AG04450 (cell line): ENCODE data around the gene FLT1. TPM values are rescaled to one million over a fixed set of nuclear protein-coding genes. Genes with fewer than 3 reads are reported as not detected.

ENCODE experiments used
- CTCF ChIA-PET: fragments of 300-600, 350-600 bp; formaldehyde crosslinking; extraction: SDS; loops from one replicate; lab custom pipeline; 2022; ENCODE audit warnings: antibody characterized with exemption, inconsistent platforms; lab: Charles Lee
- POLR2A ChIA-PET: fragments of 350-600 bp; formaldehyde crosslinking; extraction: SDS; loops from one replicate; lab custom pipeline; 2021; ENCODE audit warnings: antibody characterized with exemption, inconsistent platforms; lab: Yijun Ruan, JAX
- DNase-seq: peaks from one replicate; pipeline ENCODE4 v3.0.0-alpha.2; 2011; ENCODE audit warnings: low read depth, low spot score
- H3K27ac ChIP-seq: one replicate; pipeline ENCODE4 v1.5.1; 2012; ENCODE audit warnings: low read depth, low read length, control low read depth
- H3K27me3 ChIP-seq: one replicate; pipeline ENCODE4 v1.6.0; 2012; ENCODE audit warnings: low read length; ENCODE audit not compliant: control insufficient read depth, insufficient read depth
- H3K4me3 ChIP-seq: 2 replicates; pipeline ENCODE4 v1.5.1; 2011; ENCODE audit warnings: mild to moderate bottlenecking, low read depth, low read length, control low read depth
- H3K9me3 ChIP-seq: 2 replicates; pipeline ENCODE4 v1.5.1; 2012; ENCODE audit warnings: low read length; ENCODE audit not compliant: control insufficient read depth, insufficient read depth
- CTCF ChIP-seq: IDR thresholded peaks from 2 replicates; pipeline ENCODE4 v1.5.1; 2011; ENCODE audit warnings: low read depth, low read length, control low read depth, inconsistent platforms
- polyA plus RNA-seq: library from polyadenylated mRNA; depleted of rRNA; stranded (reverse); fragments of >200 nt; gene quantifications from 2 replicates; pipeline ENCODE4 v1.2.3, GENCODE V29; 2011

Gene FLT1
- polyA plus RNA-seq, 1 experiment = 2.4 TPM

GRCh38 chr13:28306325-28306724, 188.6 kb downstream of the FLT1 start:
- no peaks in the 10 kb centered on the region; the same call in 1 of the 2 replicates for H3K9me3 ChIP-seq
- ChIA-PET CTCF (interaction anchor here (0.6 kb wide), 1 partner anchor 198 kb away, joined by 3 read pairs; no protein-coding TSS in a partner anchor), POLR2A (no interaction called here)
- no peak for DNase-seq
- no peak for TF ChIP-seq CTCF
- peaks cover 2% of the 10 kb centered on the region for H3K27me3 ChIP-seq
- no peak overlapping the region for H3K4me3 ChIP-seq
- no peak overlapping the region for H3K27ac ChIP-seq

GRCh38 chr13:28301839-28302238, 193.1 kb downstream of the FLT1 start:
- Histone ChIP-seq H3K27ac (no peak overlapping the region), H3K27me3 (peaks cover 2% of the 10 kb centered on the region), H3K4me3 (no peak overlapping the region), H3K9me3 (no peaks in the 10 kb centered on the region; the same call in 1 of the 2 replicates)
- no peak for DNase-seq
- no peak for TF ChIP-seq CTCF
- CTCF ChIA-PET = no interaction called here
- POLR2A ChIA-PET = no interaction called here

- Histone ChIP-seq H3K27me3 (peaks cover 2% of the 10 kb centered on the region), H3K4me3 (no peak overlapping the region), H3K27ac (no peak overlapping the region), H3K9me3 (no peaks in the 10 kb centered on the region; the same call in 1 of the 2 replicates)
- CTCF ChIA-PET = no interaction called here
- TF ChIP-seq CTCF = no peak
- POLR2A ChIA-PET = no interaction called here
- no peak for DNase-seq
These were observed 195.0 kb downstream of the FLT1 start for GRCh38 chr13:28299916-28300315.

GRCh38 chr13:28297341-28297740, 197.6 kb downstream of the FLT1 start:
- H3K9me3 ChIP-seq = no peaks in the 10 kb centered on the region
- no peak overlapping the region for H3K27ac ChIP-seq
- ChIA-PET CTCF (no interaction called here), POLR2A (no interaction called here)
- no peak for TF ChIP-seq CTCF
- DNase-seq = no peak
- no peak overlapping the region for H3K4me3 ChIP-seq
- H3K27me3 ChIP-seq = no peaks in the 10 kb centered on the region

GRCh38 chr13:28286263-28286662, 208.7 kb downstream of the FLT1 start:
- H3K4me3 ChIP-seq = no peak overlapping the region
- ChIA-PET POLR2A (no interaction called here), CTCF (no interaction called here)
- H3K27ac ChIP-seq = no peak overlapping the region
- H3K9me3 ChIP-seq = no peaks in the 10 kb centered on the region
- no peaks in the 10 kb centered on the region for H3K27me3 ChIP-seq
- no peak for DNase-seq
- TF ChIP-seq CTCF = no peak
